ENCODE data around the gene MMP24. TPM values are rescaled to one million over a fixed set of nuclear protein-coding genes. Genes with fewer than 3 reads are reported as not detected.
"Not testable (repeated sequence)": the region's sequence is repeated elsewhere in the genome, so short reads cannot be mapped to it uniquely, and the experiment has no call there.

Gene MMP24
- total and polyA plus RNA-seq, 5 donors, result 0.27 to 0.48 (median 0.40) TPM

DNA sequence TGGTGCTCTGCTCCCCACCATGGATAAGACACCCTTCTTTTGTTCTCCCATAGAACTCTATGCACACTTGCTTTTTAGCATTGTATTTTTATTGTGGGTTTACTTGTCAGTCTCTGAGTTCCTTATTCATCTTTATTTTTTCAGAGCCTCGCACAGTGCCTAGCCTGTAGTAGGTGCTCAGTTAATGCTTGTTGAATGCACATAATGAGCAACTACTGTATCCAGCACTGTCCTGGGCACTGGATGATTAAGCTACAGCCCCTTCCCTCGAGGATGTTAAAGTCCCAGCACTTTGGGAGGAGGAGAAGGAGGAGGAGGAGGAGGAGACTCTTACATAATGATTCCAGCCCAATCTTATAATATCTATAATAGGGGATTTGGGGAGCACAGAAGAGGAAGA, 16.8 kb downstream of the MMP24 start:
- DNase-seq (no peak), ATAC-seq (no peak)
- no peaks in the 10 kb centered on the region for H3K9me3 ChIP-seq (ENCODE audit: control insufficient read depth, low read length)
- H3K27ac ChIP-seq (ENCODE audit: low read length), result no peak overlapping the region
- no peak overlapping the region for H3K4me3 ChIP-seq (ENCODE audit: low read length)
- intact Hi-C loops (cut with DNase I), result no loop called here
- WGBS, result 65% methylated on average over 2 of the region's 2 CpGs
- no peaks in the 10 kb centered on the region for H3K4me1 ChIP-seq (ENCODE audit: control insufficient read depth, insufficient read depth, low read length)
- no peaks in the 10 kb centered on the region for H3K27me3 ChIP-seq (ENCODE audit: control insufficient read depth, insufficient read depth)

GRCh38 chr20:35243986-35244385, 17.5 kb downstream of the MMP24 start:
- 52% methylated on average over 2 of the region's 2 CpGs for WGBS
- no peak for ATAC-seq

DNA sequence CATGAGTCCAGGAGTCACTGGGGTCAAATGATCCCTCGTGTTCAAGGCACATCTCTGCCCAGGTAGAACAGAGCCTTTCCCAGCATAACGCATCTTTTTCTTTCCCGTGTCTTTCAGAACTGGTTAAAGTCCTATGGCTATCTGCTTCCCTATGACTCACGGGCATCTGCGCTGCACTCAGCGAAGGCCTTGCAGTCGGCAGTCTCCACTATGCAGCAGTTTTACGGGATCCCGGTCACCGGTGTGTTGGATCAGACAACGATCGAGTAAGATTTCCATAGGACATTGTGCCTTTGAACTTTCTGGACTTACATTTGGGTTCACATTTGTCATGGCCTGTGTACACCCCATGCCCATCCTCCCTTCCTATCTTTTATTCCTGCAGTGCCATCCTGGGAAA, 20.2 kb downstream of the MMP24 start:
- 88% methylated on average over 12 of the region's 12 CpGs for WGBS
- Histone ChIP-seq H3K4me3 (ENCODE audit: low read length) (no peak overlapping the region), H3K9me3 (ENCODE audit: control insufficient read depth, low read length) (no peaks in the 10 kb centered on the region), H3K27ac (ENCODE audit: low read length) (no peak overlapping the region), H3K27me3 (ENCODE audit: control insufficient read depth, insufficient read depth) (no peaks in the 10 kb centered on the region), H3K4me1 (ENCODE audit: control insufficient read depth, insufficient read depth, low read length) (no peaks in the 10 kb centered on the region)
- DNase-seq (no peak), ATAC-seq (no peak)
- intact Hi-C loops (cut with DNase I), result no loop called here

More at GRCh38 chr20:35243986-35244385, 17.5 kb downstream of the MMP24 start:
- Histone ChIP-seq H3K27me3 (ENCODE audit: control insufficient read depth, insufficient read depth) (no peaks in the 10 kb centered on the region), H3K4me1 (ENCODE audit: control insufficient read depth, insufficient read depth, low read length) (no peaks in the 10 kb centered on the region), H3K27ac (ENCODE audit: low read length) (no peak overlapping the region), H3K4me3 (ENCODE audit: low read length) (no peak overlapping the region), H3K9me3 (ENCODE audit: control insufficient read depth, low read length) (no peaks in the 10 kb centered on the region)
- no peak for DNase-seq
- intact Hi-C loops (cut with DNase I), result no loop called here

DNA sequence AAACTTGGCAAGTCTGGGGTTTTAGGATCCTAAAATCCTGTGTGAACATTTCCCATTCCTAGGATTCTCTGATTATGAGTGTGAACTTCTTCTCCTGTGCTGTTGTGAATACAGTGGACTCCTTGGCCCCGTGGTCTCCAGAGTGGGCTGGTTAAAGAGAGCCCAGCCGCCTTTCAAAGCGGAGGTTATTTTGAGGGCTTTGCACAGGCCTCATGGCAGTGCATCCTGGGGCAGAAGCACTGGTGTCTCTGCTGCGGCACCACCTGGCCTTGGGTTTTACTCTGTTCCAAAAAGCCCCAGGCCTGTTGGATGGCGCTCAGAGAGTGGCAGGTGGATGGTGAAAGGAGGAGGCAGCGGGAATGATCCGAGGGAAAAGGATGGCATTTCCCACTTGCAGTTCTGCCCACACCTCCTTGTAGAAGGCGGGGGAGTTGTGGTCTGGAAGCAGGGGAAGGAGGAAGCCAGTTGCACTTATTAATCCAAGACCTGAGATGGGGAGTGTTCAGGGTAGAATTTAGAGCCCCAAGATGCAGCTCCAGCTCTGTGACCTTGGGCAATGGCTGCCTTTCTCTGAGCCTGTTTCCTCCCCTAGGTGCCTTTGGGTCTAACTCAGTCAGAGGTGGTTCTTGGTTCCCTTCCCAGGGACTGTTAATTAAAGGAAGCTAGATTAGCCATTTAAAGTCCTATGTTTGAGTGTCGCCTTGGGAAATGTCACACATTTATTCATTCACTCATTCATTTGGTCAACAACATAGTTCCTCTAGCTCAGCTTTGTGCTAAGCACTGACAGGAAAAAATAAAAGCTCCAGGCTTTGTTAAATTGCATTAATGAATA, 22.4 kb downstream of the MMP24 start:
- H3K4me3 ChIP-seq (ENCODE audit: low read length), result no peak overlapping the region
- H3K9me3 ChIP-seq (ENCODE audit: control insufficient read depth, low read length), result no peaks in the 10 kb centered on the region
- DNase-seq, result no peak
- intact Hi-C loops (cut with DNase I), result no loop called here
- no peak overlapping the region for H3K27ac ChIP-seq (ENCODE audit: low read length)
- no peaks in the 10 kb centered on the region for H3K4me1 ChIP-seq (ENCODE audit: control insufficient read depth, insufficient read depth, low read length)
- no peaks in the 10 kb centered on the region for H3K27me3 ChIP-seq (ENCODE audit: control insufficient read depth, insufficient read depth)
- 79% methylated on average over 9 of the region's 9 CpGs for WGBS
- no peak for ATAC-seq

GRCh38 chr20:35251613-35251940, 25.1 kb downstream of the MMP24 start:
- H3K27ac ChIP-seq (ENCODE audit: low read length), result no peak overlapping the region
- H3K9me3 ChIP-seq (ENCODE audit: control insufficient read depth, low read length), result no peaks in the 10 kb centered on the region
- 92% methylated on average over 2 of the region's 2 CpGs for WGBS
- H3K4me1 ChIP-seq (ENCODE audit: control insufficient read depth, insufficient read depth, low read length), result no peaks in the 10 kb centered on the region
- DNase-seq (no peak), ATAC-seq (no peak)
- H3K4me3 ChIP-seq (ENCODE audit: low read length), result no peak overlapping the region
- intact Hi-C loops (cut with DNase I), result no loop called here
- H3K27me3 ChIP-seq (ENCODE audit: control insufficient read depth, insufficient read depth), result no peaks in the 10 kb centered on the region

DNA sequence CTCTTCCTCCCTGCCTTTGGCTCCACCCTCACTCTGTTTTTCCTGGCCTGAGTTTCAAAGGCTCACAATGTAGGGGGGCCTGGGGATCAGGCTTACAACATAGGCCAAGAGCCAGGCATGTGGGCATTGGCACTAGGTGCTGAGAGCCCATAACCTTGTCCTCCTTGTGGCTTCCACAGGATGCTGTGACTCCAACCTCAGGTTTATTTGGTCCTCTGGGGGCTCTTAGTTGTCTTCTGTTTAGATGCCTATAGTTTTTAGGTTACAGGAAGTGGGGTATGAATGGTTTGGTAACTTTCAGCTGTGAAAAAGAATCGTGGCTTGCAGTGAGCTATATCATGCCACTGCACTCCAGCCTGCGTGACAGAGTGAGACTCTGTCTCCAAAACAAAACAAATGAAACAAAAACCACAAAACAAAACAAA, 25.6 kb downstream of the MMP24 start:
- ATAC-seq (no peak), DNase-seq (no peak)
- no peaks in the 10 kb centered on the region for H3K4me1 ChIP-seq (ENCODE audit: control insufficient read depth, insufficient read depth, low read length)
- 54% methylated on average over 2 of the region's 2 CpGs for WGBS
- no peaks in the 10 kb centered on the region for H3K9me3 ChIP-seq (ENCODE audit: control insufficient read depth, low read length)
- no peak overlapping the region for H3K27ac ChIP-seq (ENCODE audit: low read length)
- no peak overlapping the region for H3K4me3 ChIP-seq (ENCODE audit: low read length)
- intact Hi-C loops (cut with DNase I), result no loop called here
- H3K27me3 ChIP-seq (ENCODE audit: control insufficient read depth, insufficient read depth), result no peaks in the 10 kb centered on the region

DNA sequence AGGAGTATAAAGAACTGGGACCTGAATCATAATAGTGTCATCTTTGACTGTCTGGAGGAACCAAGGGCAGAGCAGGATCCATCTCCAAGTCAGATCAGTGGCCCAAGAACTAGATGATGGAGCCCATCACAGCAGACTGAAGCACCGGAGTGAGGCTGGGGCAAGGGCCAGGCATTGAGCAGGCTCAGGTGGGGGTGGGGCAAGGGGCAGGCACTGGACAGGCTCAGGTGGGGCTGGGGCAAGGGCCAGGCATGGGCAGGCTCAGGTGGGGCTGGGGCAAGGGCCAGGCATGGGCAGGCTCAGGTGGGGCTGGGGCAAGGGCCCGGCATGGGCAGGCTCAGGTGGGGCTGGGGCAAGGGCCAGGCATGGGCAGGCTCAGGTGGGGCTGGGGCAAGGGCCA, 26.1 kb downstream of the MMP24 start:
- 100% methylated on average over 2 of the region's 2 CpGs for WGBS
- H3K27ac ChIP-seq (ENCODE audit: low read length); intact Hi-C loops (cut with DNase I); H3K9me3 ChIP-seq (ENCODE audit: control insufficient read depth, low read length); H3K4me3 ChIP-seq (ENCODE audit: low read length); DNase-seq; H3K4me1 ChIP-seq (ENCODE audit: control insufficient read depth, insufficient read depth, low read length); H3K27me3 ChIP-seq (ENCODE audit: control insufficient read depth, insufficient read depth); ATAC-seq: not testable (repeated sequence)

GRCh38 chr20:35253010-35253409, 26.5 kb downstream of the MMP24 start:
- ATAC-seq, result no peak
- Histone ChIP-seq H3K27ac (ENCODE audit: low read length) (no peak overlapping the region), H3K4me3 (ENCODE audit: low read length) (no peak overlapping the region), H3K9me3 (ENCODE audit: control insufficient read depth, low read length) (no peaks in the 10 kb centered on the region), H3K4me1 (ENCODE audit: control insufficient read depth, insufficient read depth, low read length) (no peaks in the 10 kb centered on the region), H3K27me3 (ENCODE audit: control insufficient read depth, insufficient read depth) (no peaks in the 10 kb centered on the region)
- 66% methylated on average over 3 of the region's 3 CpGs for WGBS
- intact Hi-C loops (cut with DNase I), result no loop called here
- no peak for DNase-seq

GRCh38 chr20:35254448-35254999, 28.0 kb downstream of the MMP24 start:
- intact Hi-C loops (cut with DNase I), result no loop called here
- 91% methylated on average over 12 of the region's 12 CpGs for WGBS
- Histone ChIP-seq H3K4me3 (ENCODE audit: low read length) (no peak overlapping the region), H3K9me3 (ENCODE audit: control insufficient read depth, low read length) (no peaks in the 10 kb centered on the region), H3K4me1 (ENCODE audit: control insufficient read depth, insufficient read depth, low read length) (no peaks in the 10 kb centered on the region), H3K27me3 (ENCODE audit: control insufficient read depth, insufficient read depth) (no peaks in the 10 kb centered on the region), H3K27ac (ENCODE audit: low read length) (no peak overlapping the region)
- DNase-seq (no peak), ATAC-seq (no peak)

DNA sequence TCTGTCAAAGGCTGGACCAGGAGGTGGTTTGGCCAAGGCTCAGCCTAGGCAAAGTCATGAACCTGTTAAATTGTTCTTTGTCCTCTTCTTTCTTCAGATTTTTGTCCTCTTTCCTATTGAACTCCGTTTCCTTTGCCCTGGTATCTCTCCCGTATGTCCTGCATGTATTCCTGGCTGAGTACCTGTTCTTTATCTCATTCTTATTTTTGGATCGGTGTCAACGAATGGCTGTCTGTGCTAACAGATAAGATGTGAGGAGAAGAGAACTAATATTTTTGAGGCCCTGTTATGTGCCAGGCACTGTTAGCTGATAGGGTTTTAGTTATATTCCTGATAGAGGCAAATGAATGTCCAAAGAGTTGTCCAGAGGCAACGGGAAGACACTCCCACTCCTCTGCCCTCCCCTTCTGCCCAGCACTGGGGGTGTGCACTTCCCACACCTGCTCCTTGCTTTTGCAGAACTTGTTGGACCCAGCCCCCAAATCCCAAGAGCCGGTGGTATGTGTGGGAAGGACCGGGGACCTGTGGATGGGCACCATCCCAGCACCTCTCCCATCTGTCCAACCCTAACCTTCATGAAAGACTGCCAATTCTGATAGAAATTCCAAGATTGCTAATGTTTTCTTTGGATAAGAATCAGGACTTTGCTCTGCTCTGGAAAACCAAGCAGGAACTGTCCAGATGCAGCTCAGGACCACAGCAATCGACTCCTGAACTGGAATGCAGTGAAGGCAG, 30.9 kb downstream of the MMP24 start:
- intact Hi-C loops (cut with DNase I), result no loop called here
- no peaks in the 10 kb centered on the region for H3K9me3 ChIP-seq (ENCODE audit: control insufficient read depth, low read length)
- ATAC-seq, result peak; percentile 46 to 64
- H3K4me3 ChIP-seq (ENCODE audit: low read length), result no peak overlapping the region
- WGBS, result 38% methylated on average over 8 of the region's 8 CpGs
- no peak for DNase-seq
- H3K4me1 ChIP-seq (ENCODE audit: control insufficient read depth, insufficient read depth, low read length), result no peaks in the 10 kb centered on the region
- H3K27me3 ChIP-seq (ENCODE audit: control insufficient read depth, insufficient read depth), result no peaks in the 10 kb centered on the region
- no peak overlapping the region for H3K27ac ChIP-seq (ENCODE audit: low read length)

DNA sequence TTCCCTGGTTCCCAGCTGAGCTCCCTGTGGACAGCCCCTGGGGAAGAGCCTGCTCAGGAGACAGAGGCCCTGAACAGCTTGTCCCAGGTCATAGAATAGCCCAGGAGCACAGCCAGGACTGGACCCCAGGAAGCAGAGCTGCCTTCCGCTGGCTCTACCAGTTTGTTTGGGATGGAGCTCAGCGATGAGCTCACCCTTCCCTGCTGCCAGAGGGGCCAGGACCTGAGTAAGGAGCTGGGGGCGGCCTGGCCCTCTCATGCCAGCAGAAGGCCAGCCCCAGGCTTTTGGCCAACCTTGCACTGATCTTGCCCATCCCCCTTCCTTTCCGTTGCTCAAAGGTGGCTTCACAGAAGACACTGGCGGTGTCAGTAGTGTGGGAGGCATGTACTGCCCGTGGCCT, 33.9 kb downstream of the MMP24 start:
- WGBS, result 87% methylated on average over 6 of the region's 6 CpGs
- no peak for ATAC-seq
- no peaks in the 10 kb centered on the region for H3K9me3 ChIP-seq (ENCODE audit: control insufficient read depth, low read length)
- H3K4me3 ChIP-seq (ENCODE audit: low read length), result no peak overlapping the region
- no peaks in the 10 kb centered on the region for H3K27me3 ChIP-seq (ENCODE audit: control insufficient read depth, insufficient read depth)
- no peak for DNase-seq
- intact Hi-C loops (cut with DNase I), result no loop called here
- H3K4me1 ChIP-seq (ENCODE audit: control insufficient read depth, insufficient read depth, low read length), result no peaks in the 10 kb centered on the region
- H3K27ac ChIP-seq (ENCODE audit: low read length), result no peak overlapping the region

Data from right cardiac atrium (tissue), 5 donors.